ENCODE measurements around the gene RNPEP.
A peak's percentile ranks its signal among the peaks of the same experiment; 100 is the strongest.

Gene RNPEP

GRCh38 chr1:201964261-201964660 lies 18.2 kb upstream of the RNPEP start:
- no peak for DNase-seq

- no peak for DNase-seq
Measured at GRCh38 chr1:201966171-201966570, 16.3 kb upstream of the RNPEP start.

- DNase-seq = no peak
Measured at GRCh38 chr1:201968202-201968925, 14.1 kb upstream of the RNPEP start.

- no peak for DNase-seq
Measured at GRCh38 chr1:201970334-201971159, 11.9 kb upstream of the RNPEP start.

GRCh38 chr1:201982082-201982622 lies 296 bp upstream of the RNPEP start:
- DNase-seq = no peak

GRCh38 chr1:201983380-201983805 lies 945 bp downstream of the RNPEP start:
- DNase-seq = no peak

- DNase-seq = no peak
Measured at GRCh38 chr1:201984446-201984845, 2.0 kb downstream of the RNPEP start.

GRCh38 chr1:201985355-201985754 lies 2.9 kb downstream of the RNPEP start:
- DNase-seq = no peak

GRCh38 chr1:201988601-201989000 lies 6.2 kb downstream of the RNPEP start:
- DNase-seq = no peak

GRCh38 chr1:201989354-201990128 lies 7.1 kb downstream of the RNPEP start:
- DNase-seq = no peak

- DNase-seq = no peak
Measured at GRCh38 chr1:201990427-201990826, 8.0 kb downstream of the RNPEP start.

GRCh38 chr1:201999625-202000238 lies 17.3 kb downstream of the RNPEP start:
- DNase-seq = peak; percentile 55

- no peak for DNase-seq
Measured at GRCh38 chr1:202002507-202002906, 20.1 kb downstream of the RNPEP start.

GRCh38 chr1:202004711-202005110 lies 22.3 kb downstream of the RNPEP start:
- DNase-seq = no peak

GRCh38 chr1:202005958-202006357 lies 23.5 kb downstream of the RNPEP start:
- no peak for DNase-seq

GRCh38 chr1:202007304-202007703 lies 24.9 kb downstream of the RNPEP start:
- DNase-seq = no peak

- DNase-seq = no peak
Measured at GRCh38 chr1:202007805-202008489, 25.5 kb downstream of the RNPEP start.

- peak; percentile 82 for DNase-seq
Measured at GRCh38 chr1:202009326-202010179, 27.1 kb downstream of the RNPEP start.

- DNase-seq = peak; percentile 97
Measured at GRCh38 chr1:202010180-202011015, 27.9 kb downstream of the RNPEP start, which contains the start of gene ELF3. TSS of gene ELF3 (plus strand) at chr1:202010587. CDS start at chr1:202011137, 550 bp downstream.

- DNase-seq = no peak
Measured at GRCh38 chr1:202011994-202012393, 29.5 kb downstream of the RNPEP start.
